Effector CD8-positive, alpha-beta T cell (primary cell): Measurements from ENCODE around the gene NLK.
"Not testable (repeated sequence)": the region's sequence is repeated elsewhere in the genome, so short reads cannot be mapped to it uniquely, and the experiment has no call there.

ENCODE experiments used
- DNase-seq: peaks from one replicate; lab custom pipeline; 2025; lab: John Stamatoyannopoulos, UW
- total RNA-seq, 4 experiments: gene quantifications; one replicate each; lab custom pipeline; 2026; lab: John Stamatoyannopoulos, UW

Gene NLK
- 17.7 to 26.6 (median 21.1) reads per million in 4 experiments for total RNA-seq

DNA sequence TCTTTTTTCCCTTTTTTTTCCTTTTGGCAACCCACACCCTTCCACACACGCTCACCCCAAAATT, at the start of gene NLK:
TSS of gene NLK (plus strand) at position 21 of the 64 bp plus-strand sequence. CDS start 197 bp downstream, outside the sequence.
- no peak for DNase-seq

- no peak for DNase-seq
Observed at GRCh38 chr17:27993161-27993695, 49.2 kb upstream of the NLK start.

GRCh38 chr17:27993723-27994310, 48.7 kb upstream of the NLK start:
- DNase-seq = no peak

DNA sequence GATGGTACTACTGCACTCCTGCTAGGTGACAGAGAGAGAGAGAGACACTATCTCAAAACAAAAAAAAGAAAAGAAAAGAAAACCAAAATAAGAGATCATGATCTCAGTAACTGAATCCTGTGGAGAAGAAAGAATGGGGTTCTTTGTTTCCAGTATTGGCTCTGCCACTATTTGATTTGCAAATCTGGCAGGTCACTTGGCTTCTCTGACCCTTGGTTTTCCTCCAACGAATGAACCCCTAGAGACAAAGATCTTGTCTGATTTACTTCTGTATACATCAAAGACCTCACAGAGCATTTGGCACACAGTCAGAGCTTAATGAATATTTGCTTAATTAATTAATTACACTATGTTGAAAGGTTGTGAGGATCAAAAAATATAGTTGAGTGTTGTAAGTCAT, 47.9 kb upstream of the NLK start:
- no peak for DNase-seq

- no peak for DNase-seq
Observed at GRCh38 chr17:27995554-27995953, 46.9 kb upstream of the NLK start.

DNA sequence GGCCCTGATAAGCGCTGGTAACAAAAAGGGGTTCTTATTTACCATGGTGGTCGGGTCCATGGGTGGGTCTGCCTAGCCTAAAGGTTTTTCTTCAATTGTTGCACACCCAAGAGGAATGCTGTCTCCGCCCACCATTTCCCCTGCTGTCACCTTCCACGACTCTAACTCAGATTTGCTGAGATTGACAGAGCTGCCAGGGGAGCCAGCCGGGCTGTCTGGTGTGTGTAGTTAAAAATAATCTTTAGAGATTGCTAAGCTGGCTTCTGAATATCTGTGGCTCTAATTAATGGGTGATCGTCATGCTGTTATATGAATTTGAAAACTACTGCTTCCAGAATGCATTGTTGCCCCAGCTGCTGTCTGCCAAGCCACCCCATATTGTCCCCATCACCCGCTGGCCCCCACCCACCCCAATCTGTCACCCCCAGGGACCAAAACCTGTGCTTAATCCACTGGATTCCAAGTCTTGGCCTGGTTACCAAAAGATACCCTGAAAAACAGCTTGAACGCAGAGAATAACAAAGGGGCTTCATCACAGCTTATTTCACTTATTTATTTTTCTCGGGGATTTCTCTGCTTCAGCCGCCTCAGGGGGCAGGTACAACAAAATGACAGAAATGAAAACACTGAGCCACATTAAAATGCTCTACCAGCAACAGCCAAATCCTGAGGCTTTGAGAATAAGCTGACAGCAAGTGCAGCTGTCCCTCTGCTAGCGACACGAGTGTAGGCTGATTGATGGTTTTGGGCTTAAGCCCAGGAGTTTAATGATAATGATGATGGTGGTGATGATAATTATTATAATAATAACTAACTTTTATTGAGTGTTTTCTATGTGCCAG, 46.1 kb upstream of the NLK start:
- no peak for DNase-seq

GRCh38 chr17:27997044-27997401, 45.5 kb upstream of the NLK start:
- no peak for DNase-seq

DNA sequence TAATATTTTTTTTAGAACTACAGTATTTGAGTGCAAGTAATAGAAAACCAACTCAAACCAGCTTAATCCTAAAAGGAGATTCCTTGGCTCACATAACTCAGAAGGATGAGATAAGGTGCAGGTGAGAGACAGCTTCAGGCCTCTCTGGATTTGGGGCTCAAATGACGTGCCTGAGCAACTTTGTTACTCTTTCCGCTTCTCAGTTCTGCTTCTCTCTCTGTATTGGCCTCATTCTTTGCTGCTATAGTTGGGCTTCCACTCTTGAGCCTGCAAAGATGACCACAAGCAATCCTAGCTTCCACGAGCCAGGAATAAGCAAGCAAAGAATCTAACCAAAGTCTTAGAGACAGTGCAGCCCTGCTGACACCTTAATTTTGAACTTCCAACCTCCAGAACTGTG, 45.0 kb upstream of the NLK start:
- DNase-seq = no peak

- DNase-seq = no peak
Observed at GRCh38 chr17:28001149-28001548, 41.3 kb upstream of the NLK start.

GRCh38 chr17:28004344-28004743, 38.1 kb upstream of the NLK start:
- no peak for DNase-seq

- not testable (repeated sequence) for DNase-seq
Observed at GRCh38 chr17:28007925-28008324, 34.6 kb upstream of the NLK start.

- DNase-seq = no peak
Observed at GRCh38 chr17:28008513-28008912, 34.0 kb upstream of the NLK start.

- DNase-seq = no peak
Observed at GRCh38 chr17:28010406-28010805, 32.1 kb upstream of the NLK start.

DNA sequence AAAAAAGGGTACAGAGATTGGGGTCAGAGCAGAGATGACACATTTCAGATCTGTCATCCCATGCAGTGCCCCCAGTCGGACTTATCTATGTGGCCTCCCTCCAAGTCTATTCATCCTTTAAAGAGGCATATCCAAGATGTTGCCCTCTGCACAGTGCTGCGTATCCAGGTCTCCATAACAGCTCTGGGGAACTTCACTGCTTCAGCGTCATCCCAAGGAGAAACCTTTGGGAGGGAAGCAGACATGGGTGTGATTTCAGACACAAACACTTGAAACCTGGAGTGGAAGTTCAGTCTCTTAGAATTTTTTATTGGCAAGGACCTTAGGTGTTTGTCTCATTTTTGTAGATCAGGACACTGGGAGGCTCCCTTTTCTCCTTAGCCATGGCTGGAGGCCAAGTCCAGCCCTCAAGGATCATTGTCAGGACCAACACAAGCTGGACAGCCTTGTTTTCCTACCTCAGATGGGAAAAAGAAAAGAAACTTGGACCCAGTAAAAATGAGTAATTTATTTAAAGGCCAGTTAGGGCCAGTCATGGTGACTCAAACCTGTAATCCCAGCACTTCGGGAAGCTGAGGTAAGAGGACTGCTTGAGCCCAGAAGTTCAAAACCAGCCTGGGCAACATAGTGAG, 23.9 kb upstream of the NLK start:
- no peak for DNase-seq

DNA sequence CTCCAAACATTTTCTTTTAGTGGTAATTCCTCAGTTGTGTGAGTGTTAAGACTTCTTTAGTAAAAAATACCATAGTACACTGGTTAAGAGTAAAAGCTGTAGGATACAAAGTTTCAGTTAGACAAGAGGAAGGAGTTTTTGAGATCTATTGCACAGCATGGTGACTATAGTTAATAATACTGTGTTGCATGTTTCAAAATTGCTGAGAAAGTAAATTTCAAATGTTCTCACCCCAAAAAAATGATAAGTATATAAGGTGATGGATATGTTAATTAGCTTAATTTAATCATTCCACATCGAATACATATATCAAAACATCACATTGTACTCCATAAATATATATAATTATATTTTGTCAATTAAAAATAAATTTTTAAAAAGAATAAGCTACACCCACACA, 22.0 kb upstream of the NLK start:
- no peak for DNase-seq

GRCh38 chr17:28029044-28029443, 13.4 kb upstream of the NLK start:
- DNase-seq = no peak

GRCh38 chr17:28030386-28030785, 12.1 kb upstream of the NLK start:
- no peak for DNase-seq

GRCh38 chr17:28031174-28031573, 11.3 kb upstream of the NLK start:
- no peak for DNase-seq

GRCh38 chr17:28033972-28034714, 8.3 kb upstream of the NLK start:
- no peak for DNase-seq

- not testable (repeated sequence) for DNase-seq
Observed at GRCh38 chr17:28035452-28035851, 7.0 kb upstream of the NLK start.

- DNase-seq = not testable (repeated sequence)
Observed at GRCh38 chr17:28035884-28036283, 6.6 kb upstream of the NLK start.

DNA sequence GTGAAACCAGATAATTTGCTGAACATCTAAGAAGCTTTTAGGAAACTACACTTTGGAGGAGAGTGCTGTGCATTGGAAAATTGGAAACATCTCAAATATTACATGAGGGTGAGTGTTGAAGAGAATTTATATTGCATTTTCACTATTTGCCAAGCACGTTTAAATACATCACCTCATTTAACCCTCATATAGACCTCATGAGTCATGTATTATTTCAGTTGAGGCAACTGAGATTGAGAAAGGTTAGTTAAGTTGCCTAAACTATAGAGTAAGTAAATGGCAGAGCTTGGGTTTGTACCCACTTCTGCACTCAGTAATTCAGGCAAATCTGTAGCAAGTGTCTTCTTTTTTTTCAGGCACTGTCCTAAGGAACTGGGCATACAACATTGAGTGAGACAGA, 3.7 kb upstream of the NLK start:
- DNase-seq = no peak

- DNase-seq = no peak
Observed at GRCh38 chr17:28039251-28039650, 3.2 kb upstream of the NLK start.
